HT1080 (cell line): ENCODE measurements around the gene BATF3. TPM values are rescaled to one million over a fixed set of nuclear protein-coding genes. Genes with fewer than 3 reads are reported as not detected.
"Not testable (repeated sequence)": the region's sequence is repeated elsewhere in the genome, so short reads cannot be mapped to it uniquely, and the experiment has no call there.

Source experiments
- DNase-seq: peaks from one replicate; pipeline ENCODE4 v3.0.0-alpha.2; 2015; ENCODE audit warnings: low read depth
- polyA plus RNA-seq, 2 experiments: library from polyadenylated mRNA; depleted of rRNA; stranded (reverse); fragments of >200 nt; gene quantifications; 2 replicates each; pipeline ENCODE4 v1.2.3, GENCODE V29; 2015
- total RNA-seq: library from RNA; depleted of rRNA; stranded (reverse); fragments of >200 nt; shearing (Covaris generic); gene quantifications from 2 replicates; pipeline ENCODE4 v1.2.3, GENCODE V29; 2014; rRNA removed

The BATF3 gene
- total RNA-seq: 17.4 and 23.2 TPM in 2 replicates
- 3.8 and 8.0 TPM in 2 replicates for polyA plus RNA-seq (2015; cell fraction: cytosol; rRNA removed)
- polyA plus RNA-seq (2015; cell fraction: nucleus; rRNA removed): 2.4 and 4.8 TPM in 2 replicates

GRCh38 chr1:212699625-212700222 lies at the start of gene BATF3:
TSS of gene BATF3 (minus strand) at chr1:212699840. CDS start at chr1:212699762, 78 bp downstream.
- peak; percentile 6 for DNase-seq

- no peak for DNase-seq
Observed at GRCh38 chr1:212746546-212746945, 46.9 kb upstream of the BATF3 start.

- no peak for DNase-seq
Observed at GRCh38 chr1:212745303-212745702, 45.7 kb upstream of the BATF3 start.

- no peak for DNase-seq
Observed at GRCh38 chr1:212743901-212744475, 44.3 kb upstream of the BATF3 start.

GRCh38 chr1:212738330-212738729 lies 38.7 kb upstream of the BATF3 start:
- no peak for DNase-seq

- no peak for DNase-seq
Observed at GRCh38 chr1:212737559-212737958, 37.9 kb upstream of the BATF3 start.

GRCh38 chr1:212733109-212733508 lies 33.5 kb upstream of the BATF3 start:
- DNase-seq: no peak

GRCh38 chr1:212731630-212732029 lies 32.0 kb upstream of the BATF3 start:
- DNase-seq: no peak

GRCh38 chr1:212728606-212729005 lies 29.0 kb upstream of the BATF3 start:
- DNase-seq: no peak

GRCh38 chr1:212727386-212728181 lies 27.9 kb upstream of the BATF3 start:
- DNase-seq: peak; percentile 70

- not testable (repeated sequence) for DNase-seq
Observed at GRCh38 chr1:212724679-212725078, 25.0 kb upstream of the BATF3 start.

- DNase-seq: no peak
Observed at GRCh38 chr1:212722270-212722957, 22.8 kb upstream of the BATF3 start.

- peak; percentile 80 for DNase-seq
Observed at GRCh38 chr1:212721388-212722247, 22.0 kb upstream of the BATF3 start.

GRCh38 chr1:212719633-212720032 lies 20.0 kb upstream of the BATF3 start:
- no peak for DNase-seq

- peak; percentile 9 for DNase-seq
Observed at GRCh38 chr1:212718499-212718898, 18.9 kb upstream of the BATF3 start.

GRCh38 chr1:212716161-212716560 lies 16.5 kb upstream of the BATF3 start:
- no peak for DNase-seq

GRCh38 chr1:212713465-212714136 lies 14.0 kb upstream of the BATF3 start:
- no peak for DNase-seq

- DNase-seq: peak; percentile 81
Observed at GRCh38 chr1:212712451-212713303, 13.0 kb upstream of the BATF3 start.

- not testable (repeated sequence) for DNase-seq
Observed at GRCh38 chr1:212711974-212712373, 12.3 kb upstream of the BATF3 start.
